ENCODE results near the gene STC2.
"Not testable (repeated sequence)": the region's sequence is repeated elsewhere in the genome, so short reads cannot be mapped to it uniquely, and the experiment has no call there.

STC2 gene

GRCh38 chr5:173327948-173328843 lies at the start of gene STC2:
Gene STC2, minus strand, starts transcription at chr5:173328414. Its CDS starts 221 bp downstream, at chr5:173328193.
- DNase-seq, result peak; percentile 90 to 98

- DNase-seq, result no peak
Observed at GRCh38 chr5:173371400-173371799, 43.2 kb upstream of the STC2 start.

GRCh38 chr5:173363406-173363805 lies 35.2 kb upstream of the STC2 start:
- not testable (repeated sequence) for DNase-seq

GRCh38 chr5:173355561-173355960 lies 27.3 kb upstream of the STC2 start:
- DNase-seq, result no peak

- no peak for DNase-seq
Observed at GRCh38 chr5:173354645-173355044, 26.4 kb upstream of the STC2 start.

- no peak for DNase-seq
Observed at GRCh38 chr5:173352366-173353349, 24.4 kb upstream of the STC2 start.

- DNase-seq, result no peak
Observed at GRCh38 chr5:173342813-173343755, 14.9 kb upstream of the STC2 start.

GRCh38 chr5:173341961-173342430 lies 13.8 kb upstream of the STC2 start:
- no peak for DNase-seq

GRCh38 chr5:173340984-173341383 lies 12.8 kb upstream of the STC2 start:
- DNase-seq, result no peak

GRCh38 chr5:173340451-173340850 lies 12.2 kb upstream of the STC2 start:
- DNase-seq, result no peak

GRCh38 chr5:173339286-173339685 lies 11.1 kb upstream of the STC2 start:
- no peak for DNase-seq

GRCh38 chr5:173338380-173339015 lies 10.3 kb upstream of the STC2 start:
- DNase-seq, result no peak

GRCh38 chr5:173334808-173335207 lies 6.6 kb upstream of the STC2 start:
- no peak for DNase-seq

- no peak for DNase-seq
Observed at GRCh38 chr5:173333925-173334661, 5.9 kb upstream of the STC2 start.

- peak; percentile 49 to 75 for DNase-seq
Observed at GRCh38 chr5:173331956-173332479, 3.8 kb upstream of the STC2 start.

- no peak for DNase-seq
Observed at GRCh38 chr5:173331287-173331686, 3.1 kb upstream of the STC2 start.

GRCh38 chr5:173330338-173331206 lies 2.4 kb upstream of the STC2 start:
- no peak for DNase-seq

- peak; percentile 28 to 43 for DNase-seq
Observed at GRCh38 chr5:173329491-173330337, 1.5 kb upstream of the STC2 start.

Measured in SHP77 (cell line).